Measurements from ENCODE around the gene GFPT2. TPM values are rescaled to one million over a fixed set of nuclear protein-coding genes. Genes with fewer than 3 reads are reported as not detected.

The GFPT2 gene
- total RNA-seq, 5 donors from 2014 or later (not counting 1 experiment from before 2014, with no cell fraction given): 1.6 to 3.6 (median 2.0) TPM

- CTCF ChIA-PET: interaction anchor here (1.0 to 1.2 kb wide), 2 partner anchors 15 to 16 kb away, joined by 3 to 6 read pairs; no protein-coding TSS in a partner anchor
- H3K4me1 ChIP-seq (ENCODE audit: control insufficient read depth in 1 of 2, extremely low read depth in 1 of 2, insufficient read depth in 2 of 2, low read length in 2 of 2): no peaks in the 10 kb centered on the region
- peak overlapping the region in 1 of 2 donors; percentile 12 for H3K27ac Mint-ChIP-seq
- no peaks in the 10 kb centered on the region for H3K36me3 Mint-ChIP-seq
- no peaks in the 10 kb centered on the region for H3K4me1 Mint-ChIP-seq
- peaks cover 8 to 19% of the 10 kb centered on the region in 2 donors for H3K27me3 Mint-ChIP-seq
- no peaks in the 10 kb centered on the region for H3K36me3 ChIP-seq (ENCODE audit: control insufficient read depth in 2 of 2, extremely low read depth in 1 of 2, insufficient read depth in 1 of 2, low read length in 1 of 2)
- no peak overlapping the region for H3K27ac ChIP-seq (ENCODE audit: low read length)
- DNase-seq (no peak), ATAC-seq (replicated peaks in 1 of 4) (no peak)
- WGBS (ENCODE audit: insufficient coverage): 86% methylated on average over 10 of the region's 14 CpGs
- no peak overlapping the region for H3K4me3 Mint-ChIP-seq
- H3K9me3 ChIP-seq: no peaks in the 10 kb centered on the region
- H3K27me3 ChIP-seq (replicated peaks in 1 of 2; ENCODE audit: control insufficient read depth in 2 of 2, extremely low read depth in 1 of 2, insufficient read depth in 2 of 2, low read length in 1 of 2): peaks cover 0 to 31% of the 10 kb centered on the region in 2 experiments
- no peaks in the 10 kb centered on the region for H3K9me3 Mint-ChIP-seq
- POLR2A ChIA-PET: no interaction called here
- no peak overlapping the region for H3K4me3 ChIP-seq (ENCODE audit: control insufficient read depth in 1 of 2, extremely low read depth in 1 of 2, low read length in 1 of 2)
Observed at GRCh38 chr5:180343831-180344695, 9.1 kb downstream of the GFPT2 start.

- H3K4me1 ChIP-seq (ENCODE audit: control insufficient read depth in 1 of 2, extremely low read depth in 1 of 2, insufficient read depth in 2 of 2, low read length in 2 of 2): no peaks in the 10 kb centered on the region
- 61% methylated on average over 18 of the region's 19 CpGs for WGBS (ENCODE audit: insufficient coverage)
- ATAC-seq (replicated peaks in 1 of 4) (no peak), DNase-seq (no peak)
- no peaks in the 10 kb centered on the region for H3K9me3 ChIP-seq
- Mint-ChIP-seq H3K4me1 (no peaks in the 10 kb centered on the region), H3K27me3 (peaks cover 8 to 19% of the 10 kb centered on the region in 2 donors), H3K4me3 (no peak overlapping the region), H3K9me3 (no peaks in the 10 kb centered on the region), H3K27ac (no peak overlapping the region), H3K36me3 (no peaks in the 10 kb centered on the region)
- peaks cover 0 to 35% of the 10 kb centered on the region in 2 experiments for H3K27me3 ChIP-seq (replicated peaks in 1 of 2; ENCODE audit: control insufficient read depth in 2 of 2, extremely low read depth in 1 of 2, insufficient read depth in 2 of 2, low read length in 1 of 2)
- POLR2A ChIA-PET: no interaction called here
- H3K36me3 ChIP-seq (ENCODE audit: control insufficient read depth in 2 of 2, extremely low read depth in 1 of 2, insufficient read depth in 1 of 2, low read length in 1 of 2): no peaks in the 10 kb centered on the region
- no peak overlapping the region for H3K4me3 ChIP-seq (ENCODE audit: control insufficient read depth in 1 of 2, extremely low read depth in 1 of 2, low read length in 1 of 2)
- no peak overlapping the region for H3K27ac ChIP-seq (ENCODE audit: low read length)
- CTCF ChIA-PET: interaction anchor here (1.0 to 1.2 kb wide), 2 partner anchors 14 to 15 kb away, joined by 3 to 6 read pairs; no protein-coding TSS in a partner anchor
Observed at GRCh38 chr5:180343110-180343830, 9.9 kb downstream of the GFPT2 start.

- no peak overlapping the region for H3K4me3 Mint-ChIP-seq
- H3K36me3 ChIP-seq (ENCODE audit: control insufficient read depth in 2 of 2, extremely low read depth in 1 of 2, insufficient read depth in 1 of 2, low read length in 1 of 2): no peaks in the 10 kb centered on the region
- H3K27me3 ChIP-seq (replicated peaks in 1 of 2; ENCODE audit: control insufficient read depth in 2 of 2, extremely low read depth in 1 of 2, insufficient read depth in 2 of 2, low read length in 1 of 2): peaks cover 0 to 31% of the 10 kb centered on the region in 2 experiments
- H3K27me3 Mint-ChIP-seq: peaks cover 6 to 18% of the 10 kb centered on the region in 2 donors
- no peaks in the 10 kb centered on the region for H3K4me1 ChIP-seq (ENCODE audit: control insufficient read depth in 1 of 2, extremely low read depth in 1 of 2, insufficient read depth in 2 of 2, low read length in 2 of 2)
- H3K4me3 ChIP-seq (ENCODE audit: control insufficient read depth in 1 of 2, extremely low read depth in 1 of 2, low read length in 1 of 2): no peak overlapping the region
- ChIA-PET POLR2A (no interaction called here), CTCF (no interaction called here)
- H3K36me3 Mint-ChIP-seq: no peaks in the 10 kb centered on the region
- DNase-seq (no peak), ATAC-seq (replicated peaks in 1 of 4) (no peak)
- no peaks in the 10 kb centered on the region for H3K9me3 ChIP-seq
- H3K27ac Mint-ChIP-seq: no peak overlapping the region
- WGBS (ENCODE audit: insufficient coverage): no CpG with 5 or more reads among the region's 8 CpGs
- no peaks in the 10 kb centered on the region for H3K9me3 Mint-ChIP-seq
- H3K27ac ChIP-seq (ENCODE audit: low read length): no peak overlapping the region
- H3K4me1 Mint-ChIP-seq: no peaks in the 10 kb centered on the region
Observed at GRCh38 chr5:180341595-180341994, 11.5 kb downstream of the GFPT2 start.

DNA sequence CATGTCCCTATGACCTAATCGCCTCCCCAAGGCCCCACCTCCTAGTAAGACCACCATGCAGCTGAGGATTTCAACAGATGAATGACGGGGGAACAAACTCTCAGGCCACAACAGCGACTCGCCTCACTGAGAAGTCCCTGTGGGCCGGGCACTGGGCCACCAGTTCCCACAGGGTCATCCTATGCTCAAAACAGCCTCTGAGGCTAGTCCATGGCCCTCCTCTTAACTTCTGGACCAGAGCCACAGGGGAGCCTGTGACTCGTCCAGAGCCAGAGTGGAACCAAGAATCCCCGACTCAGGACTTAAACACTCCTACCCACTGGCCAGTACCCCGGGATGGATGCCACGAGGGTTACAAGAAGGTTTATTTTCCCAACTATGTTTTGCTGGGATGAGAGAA is 12.3 kb downstream of the GFPT2 start:
- no peak for DNase-seq
- Histone ChIP-seq H3K27ac (ENCODE audit: low read length) (no peak overlapping the region), H3K4me1 (ENCODE audit: control insufficient read depth in 1 of 2, extremely low read depth in 1 of 2, insufficient read depth in 2 of 2, low read length in 2 of 2) (no peaks in the 10 kb centered on the region), H3K9me3 (no peaks in the 10 kb centered on the region), H3K36me3 (ENCODE audit: control insufficient read depth in 2 of 2, extremely low read depth in 1 of 2, insufficient read depth in 1 of 2, low read length in 1 of 2) (no peaks in the 10 kb centered on the region), H3K4me3 (ENCODE audit: control insufficient read depth in 1 of 2, extremely low read depth in 1 of 2, low read length in 1 of 2) (no peak overlapping the region), H3K27me3 (replicated peaks in 1 of 2; ENCODE audit: control insufficient read depth in 2 of 2, extremely low read depth in 1 of 2, insufficient read depth in 2 of 2, low read length in 1 of 2) (peaks cover 0 to 30% of the 10 kb centered on the region in 2 experiments)
- Mint-ChIP-seq H3K9me3 (no peaks in the 10 kb centered on the region), H3K27me3 (peaks cover 7 to 22% of the 10 kb centered on the region in 2 donors), H3K4me1 (no peaks in the 10 kb centered on the region), H3K36me3 (no peaks in the 10 kb centered on the region), H3K4me3 (no peak overlapping the region), H3K27ac (no peak overlapping the region)
- no peak for ATAC-seq (replicated peaks in 1 of 4)
- WGBS (ENCODE audit: insufficient coverage): 87% methylated on average over 5 of the region's 9 CpGs
- POLR2A ChIA-PET: interaction anchor here in 1 of 2 donors (0.6 kb wide), 1 partner anchor 14 kb away, joined by 3 read pairs; no protein-coding TSS in a partner anchor
- CTCF ChIA-PET: no interaction called here

GRCh38 chr5:180339583-180340183 is 13.5 kb downstream of the GFPT2 start:
- CTCF ChIA-PET: no interaction called here
- H3K9me3 ChIP-seq: no peaks in the 10 kb centered on the region
- no peaks in the 10 kb centered on the region for H3K9me3 Mint-ChIP-seq
- 85% methylated on average over 5 of the region's 7 CpGs for WGBS (ENCODE audit: insufficient coverage)
- no peaks in the 10 kb centered on the region for H3K36me3 ChIP-seq (ENCODE audit: control insufficient read depth in 2 of 2, extremely low read depth in 1 of 2, insufficient read depth in 1 of 2, low read length in 1 of 2)
- peaks cover 7 to 29% of the 10 kb centered on the region in 2 donors for H3K27me3 Mint-ChIP-seq
- no peak overlapping the region for H3K4me3 ChIP-seq (ENCODE audit: control insufficient read depth in 1 of 2, extremely low read depth in 1 of 2, low read length in 1 of 2)
- POLR2A ChIA-PET: no interaction called here
- DNase-seq (no peak), ATAC-seq (replicated peaks in 1 of 4) (no peak)
- H3K27ac ChIP-seq (ENCODE audit: low read length): no peak overlapping the region
- H3K4me1 ChIP-seq (ENCODE audit: control insufficient read depth in 1 of 2, extremely low read depth in 1 of 2, insufficient read depth in 2 of 2, low read length in 2 of 2): no peaks in the 10 kb centered on the region
- peaks cover 0 to 37% of the 10 kb centered on the region in 2 experiments for H3K27me3 ChIP-seq (replicated peaks in 1 of 2; ENCODE audit: control insufficient read depth in 2 of 2, extremely low read depth in 1 of 2, insufficient read depth in 2 of 2, low read length in 1 of 2)
- no peaks in the 10 kb centered on the region for H3K4me1 Mint-ChIP-seq
- H3K36me3 Mint-ChIP-seq: no peaks in the 10 kb centered on the region
- no peak overlapping the region for H3K4me3 Mint-ChIP-seq
- no peak overlapping the region for H3K27ac Mint-ChIP-seq

- H3K27ac Mint-ChIP-seq: no peak overlapping the region
- no peak for ATAC-seq (replicated peaks in 1 of 4)
- CTCF ChIA-PET: no interaction called here
Observed at GRCh38 chr5:180338001-180338707, 15.0 kb downstream of the GFPT2 start.

More at GRCh38 chr5:180338001-180338707, 15.0 kb downstream of the GFPT2 start:
- POLR2A ChIA-PET: no interaction called here
- no peaks in the 10 kb centered on the region for H3K4me1 ChIP-seq (ENCODE audit: control insufficient read depth in 1 of 2, extremely low read depth in 1 of 2, insufficient read depth in 2 of 2, low read length in 2 of 2)
- no peak overlapping the region for H3K27ac ChIP-seq (ENCODE audit: low read length)
- DNase-seq: no peak
- H3K4me3 Mint-ChIP-seq: no peak overlapping the region
- WGBS (ENCODE audit: insufficient coverage): 79% methylated on average over 12 of the region's 22 CpGs
- H3K4me3 ChIP-seq (ENCODE audit: control insufficient read depth in 1 of 2, extremely low read depth in 1 of 2, low read length in 1 of 2): no peak overlapping the region
- no peaks in the 10 kb centered on the region for H3K9me3 ChIP-seq
- H3K27me3 ChIP-seq (replicated peaks in 1 of 2; ENCODE audit: control insufficient read depth in 2 of 2, extremely low read depth in 1 of 2, insufficient read depth in 2 of 2, low read length in 1 of 2): peaks cover 0 to 48% of the 10 kb centered on the region in 2 experiments
- no peaks in the 10 kb centered on the region for H3K9me3 Mint-ChIP-seq
- no peaks in the 10 kb centered on the region for H3K36me3 Mint-ChIP-seq
- H3K4me1 Mint-ChIP-seq: no peaks in the 10 kb centered on the region
- peaks cover 16 to 36% of the 10 kb centered on the region in 2 donors for H3K27me3 Mint-ChIP-seq
- no peaks in the 10 kb centered on the region for H3K36me3 ChIP-seq (ENCODE audit: control insufficient read depth in 2 of 2, extremely low read depth in 1 of 2, insufficient read depth in 1 of 2, low read length in 1 of 2)

All from T-cell (primary cell).